Ovary (tissue), 9 donors: ENCODE results near the gene CIROP. TPM values are rescaled to one million over a fixed set of nuclear protein-coding genes. Genes with fewer than 3 reads are reported as not detected.

ENCODE experiments used
- DNase-seq, 5 donors: peaks; one replicate each; pipeline ENCODE4 v3.0.0-alpha.2; 2019 to 2020
- H3K27ac ChIP-seq, 2 donors: fragments of 200-600 bp; one replicate each; pipeline versions ENCODE4 v1.5.1 to v1.8.0; 2019 to 2022
- H3K27me3 ChIP-seq: fragments of 200-600 bp; one replicate; pipeline ENCODE4 v1.8.0; 2022
- H3K36me3 ChIP-seq: fragments of 200-600 bp; sonication (generic); one replicate; pipeline ENCODE4 v1.5.1; 2019
- H3K4me1 ChIP-seq: one replicate; pipeline ENCODE4 v1.8.1; 2013; ENCODE audit warnings: mild to moderate bottlenecking, moderate library complexity; ENCODE audit not compliant: insufficient read depth
- H3K4me3 ChIP-seq: fragments of 200-600 bp; sonication (generic); one replicate; pipeline ENCODE4 v1.5.1; 2017
- H3K9me3 ChIP-seq, 2 donors: fragments of 200-600 bp in 1 of 2; sonication (generic) in 1 of 2; one replicate each; pipeline versions ENCODE4 v1.5.1 to v1.8.1; 2013 to 2019; ENCODE audit warnings: mild to moderate bottlenecking in 1 of 2, moderate library complexity in 1 of 2
- EP300 ChIP-seq: sonication (generic); formaldehyde crosslinking; IDR thresholded peaks from one replicate; pipeline ENCODE4 v1.6.1; 2017; ENCODE audit warnings: antibody characterized with exemption
- POLR2A ChIP-seq: fragments of 450-650 bp; IDR thresholded peaks from one replicate; pipeline ENCODE4 v1.6.1; 2017; ENCODE audit warnings: antibody characterized with exemption, mild to moderate bottlenecking, moderate library complexity
- WGBS, 3 donors: extraction: QIAGEN DNeasy Blood & Tissue Kit in 1 of 3; methylation state at CpG; one replicate each; pipeline versions ENCODE4 v1.1.5 to v1.1.7; 2013 to 2017; 5-methylcytosine and 5-hydroxymethylcytosine counted together
- intact Hi-C, 4 donors: fragments of 100-400 bp; cut with DNase I; formaldehyde crosslinking; loops; one replicate each; pipeline versions ENCODE4 v1.11.0 to v1.15.1; 2022 to 2023
- polyA plus RNA-seq, 2 donors: library from polyadenylated mRNA; stranded (reverse); fragments of 200-250 nt in 1 of 2; fragments of 350-450 nt in 1 of 2; fragmentation: Illumina TruSeq in 1 of 2; extraction: RNeasy Lipid Tissue Mini Kit (QIAGEN cat#74804) in 1 of 2; gene quantifications; one replicate each; pipeline ENCODE4 v1.2.3, GENCODE V29; 2013 to 2014
- total RNA-seq, 7 donors: library from RNA; depleted of rRNA in 2 of 7; stranded (reverse); fragments of >200 nt in 2 of 7; fragmentation: NEBNext Ultra II Directional in 3 of 7; extraction: Animal tissue kit (Norgen Biotek cat#: 25700) in 3 of 7; gene quantifications; one replicate each; pipeline versions ENCODE4 v1.1.0 to v1.2.4, GENCODE V29; 2016 to 2023
- TF ChIP-seq, protein P1 (sequence below), 3 donors: fragments of 450-650 bp in 2 of 3; fragments of 200-600 bp in 1 of 3; IDR thresholded peaks; one replicate each; pipeline versions ENCODE4 v1.5.1 to v1.8.0; 2016 to 2022; ENCODE audit warnings: antibody characterized with exemption in 3 of 3, mild to moderate bottlenecking in 1 of 3
- donor health status: DM: no; HTN: no; CAD: no; lungs with moderate emphysema.
- donor health status: DM: no; HTN: no; CAD: no.
- donor health status: Bipolar disorder and iron deficiency.
- donor health status: DM: yes; HTN: yes; CAD: no.
- donor health status: DM: no; HTN: no; CAD: no.
- donor health status: DM: yes; HTN: yes; CAD: no.

CIROP gene
- total and polyA plus RNA-seq, 9 donors: not detected

DNA sequence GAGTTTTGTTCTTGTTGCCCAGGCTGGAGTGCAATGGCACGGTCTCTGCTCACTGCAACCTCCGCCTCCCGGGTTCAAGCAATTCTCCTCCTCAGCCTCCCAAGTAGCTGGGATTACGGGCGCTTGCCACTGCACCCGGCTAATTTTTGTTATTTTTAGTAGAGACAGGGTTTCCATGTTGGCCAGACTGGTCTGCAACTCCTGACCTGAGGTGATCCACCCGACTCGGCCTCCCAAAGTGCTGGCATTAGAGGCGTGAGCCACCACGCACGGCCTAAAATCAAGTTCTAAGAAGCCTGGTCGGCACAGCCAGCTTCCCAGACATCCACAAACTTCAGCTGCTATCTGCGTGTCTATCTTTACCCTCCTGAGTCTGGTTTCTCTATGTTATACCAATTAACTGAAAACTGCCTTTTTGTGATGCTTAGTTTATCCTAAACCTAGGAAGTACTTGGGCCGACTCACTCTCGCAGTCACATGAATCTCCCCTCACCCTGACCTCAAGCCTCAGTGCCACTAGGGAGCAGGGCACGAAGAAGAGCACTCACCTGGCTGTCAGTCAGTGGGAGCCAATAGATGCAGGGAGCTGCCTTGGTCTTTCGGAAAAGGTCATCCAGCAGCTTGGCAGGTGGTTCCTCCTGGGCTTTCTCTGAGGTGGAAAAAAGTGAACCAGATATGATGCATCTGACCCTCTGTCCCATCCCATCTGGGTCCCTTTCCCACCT lies 44.1 kb downstream of the CIROP start:
- H3K4me3 ChIP-seq: no peak overlapping the region
- H3K9me3 ChIP-seq: no peaks in the 10 kb centered on the region
- no peaks in the 10 kb centered on the region for H3K27me3 ChIP-seq
- DNase-seq: peak in 2 of 5 donors; percentile 29 to 34
- H3K27ac ChIP-seq: no peak overlapping the region
- no peaks in the 10 kb centered on the region for H3K4me1 ChIP-seq
- WGBS, 3 donors: 85 to 90% (median 86%) methylated on average over 17 of the region's 17 CpGs
- peaks cover 2% of the 10 kb centered on the region for H3K36me3 ChIP-seq
- TF ChIP-seq, protein P1, sequence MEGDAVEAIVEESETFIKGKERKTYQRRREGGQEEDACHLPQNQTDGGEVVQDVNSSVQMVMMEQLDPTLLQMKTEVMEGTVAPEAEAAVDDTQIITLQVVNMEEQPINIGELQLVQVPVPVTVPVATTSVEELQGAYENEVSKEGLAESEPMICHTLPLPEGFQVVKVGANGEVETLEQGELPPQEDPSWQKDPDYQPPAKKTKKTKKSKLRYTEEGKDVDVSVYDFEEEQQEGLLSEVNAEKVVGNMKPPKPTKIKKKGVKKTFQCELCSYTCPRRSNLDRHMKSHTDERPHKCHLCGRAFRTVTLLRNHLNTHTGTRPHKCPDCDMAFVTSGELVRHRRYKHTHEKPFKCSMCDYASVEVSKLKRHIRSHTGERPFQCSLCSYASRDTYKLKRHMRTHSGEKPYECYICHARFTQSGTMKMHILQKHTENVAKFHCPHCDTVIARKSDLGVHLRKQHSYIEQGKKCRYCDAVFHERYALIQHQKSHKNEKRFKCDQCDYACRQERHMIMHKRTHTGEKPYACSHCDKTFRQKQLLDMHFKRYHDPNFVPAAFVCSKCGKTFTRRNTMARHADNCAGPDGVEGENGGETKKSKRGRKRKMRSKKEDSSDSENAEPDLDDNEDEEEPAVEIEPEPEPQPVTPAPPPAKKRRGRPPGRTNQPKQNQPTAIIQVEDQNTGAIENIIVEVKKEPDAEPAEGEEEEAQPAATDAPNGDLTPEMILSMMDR (IDR thresholded peaks at IDR 0.05): no peak
- TF ChIP-seq POLR2A (no peak), EP300 (no peak)
- intact Hi-C loops: no loop called here

GRCh38 chr14:23058654-23059504 lies 45.9 kb downstream of the CIROP start:
- 81 to 85% (median 83%) methylated on average over 32 of the region's 32 CpGs for WGBS, 3 donors
- intact Hi-C loops: loop anchor here in 3 of 4 donors (2.0 to 5.0 kb wide), 2 partner anchors 72 to 74 kb away; no protein-coding TSS in a partner anchor
- DNase-seq: peak in 2 of 5 donors; percentile 36 to 47
- Histone ChIP-seq H3K36me3 (peaks cover 1% of the 10 kb centered on the region), H3K27me3 (no peaks in the 10 kb centered on the region), H3K27ac (no peak overlapping the region), H3K4me3 (no peak overlapping the region), H3K9me3 (no peaks in the 10 kb centered on the region), H3K4me1 (no peaks in the 10 kb centered on the region)
- TF ChIP-seq, protein P1 (IDR thresholded peaks at IDR 0.05): no peak
- no peak for TF ChIP-seq EP300
- TF ChIP-seq POLR2A: no peak

DNA sequence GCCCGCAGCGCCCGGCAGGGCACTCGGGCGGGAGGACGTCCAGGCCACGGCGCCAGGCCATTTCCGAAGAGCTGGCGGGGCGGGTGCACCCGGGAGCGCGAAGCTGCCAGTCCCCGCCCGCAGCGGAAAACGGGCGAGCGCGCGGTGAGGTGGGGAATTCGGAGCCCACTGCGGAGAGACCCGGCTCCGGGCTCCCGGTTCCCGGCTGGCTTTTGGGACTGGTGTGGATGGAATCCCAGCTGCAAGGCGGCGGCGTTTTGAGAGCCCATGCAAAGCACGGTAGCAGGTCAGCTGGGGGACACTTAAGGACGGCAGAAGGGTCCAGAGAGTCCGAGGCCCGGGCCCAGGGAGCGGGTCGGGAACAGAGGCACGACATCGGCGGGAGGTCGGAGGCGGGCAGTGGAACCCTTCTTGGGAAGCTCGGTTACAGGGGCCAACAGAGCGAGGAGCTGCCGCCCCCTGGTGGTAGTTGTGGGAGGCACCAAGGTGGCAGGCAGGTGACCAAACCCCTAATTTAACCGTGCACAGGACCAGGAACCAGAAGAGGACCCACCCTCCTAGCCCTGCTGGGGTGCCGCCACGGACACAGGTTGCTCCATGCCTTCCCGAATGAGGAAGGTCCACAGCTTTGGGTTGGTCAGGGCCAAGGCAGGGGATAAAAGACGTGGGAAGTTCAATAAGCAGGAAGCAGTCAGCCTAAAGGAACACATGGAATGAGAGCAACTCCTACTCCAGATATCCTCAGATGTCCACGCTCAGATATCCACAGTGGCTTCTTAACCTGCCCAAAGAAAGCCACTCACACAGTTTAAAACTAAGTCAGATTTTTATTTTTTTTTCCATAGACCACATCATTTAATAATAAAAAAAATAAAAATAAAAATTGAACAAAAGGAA lies 46.8 kb downstream of the CIROP start:
- intact Hi-C loops: loop anchor here (2.0 to 5.0 kb wide), 3 partner anchors 71 to 73 kb away; no protein-coding TSS in a partner anchor

More for the DNA sequence above, 46.8 kb downstream of the CIROP start:
- H3K4me3 ChIP-seq: peak overlapping the region; percentile 54
- peak; percentile 86 to 92 (median 90) for DNase-seq
- no peaks in the 10 kb centered on the region for H3K36me3 ChIP-seq
- H3K27me3 ChIP-seq: no peaks in the 10 kb centered on the region
- H3K4me1 ChIP-seq: no peaks in the 10 kb centered on the region
- WGBS, 3 donors: 0 to 1% (median 1%) methylated on average over 34 to 51 of the region's 51 CpGs
- peak overlapping the region; percentile 10 to 45 for H3K27ac ChIP-seq
- TF ChIP-seq EP300: no peak
- TF ChIP-seq, protein P1 (IDR thresholded peaks at IDR 0.05): peak; percentile 86 to 95 (median 94)
- no peaks in the 10 kb centered on the region for H3K9me3 ChIP-seq
